Measurements from ENCODE around the gene C2orf92.

GRCh38 chr2:97699765-97700444 is 30.4 kb downstream of the C2orf92 start:
- peak; percentile 86 for TF ChIP-seq CTCF (conservative IDR thresholded peaks at IDR 0.05)
- TF ChIP-seq EZH2 (IDR thresholded peaks at IDR 0.05; ENCODE audit: low read depth), result no peak
